Parathyroid adenoma (tissue), 2 donors: ENCODE measurements around the gene SLC39A11.

Source experiments
- H2AFZ ChIP-seq: fragments of 300-600 bp; sonication (generic); one replicate; pipeline ENCODE4 v1.7.0; 2017; ENCODE audit warnings: antibody characterized with exemption, mild to moderate bottlenecking
- H3K27ac ChIP-seq: fragments of 300-600 bp; sonication (generic); one replicate; pipeline ENCODE4 v1.7.0; 2017
- H3K27me3 ChIP-seq: fragments of 300-600 bp; sonication (generic); one replicate; pipeline ENCODE4 v1.7.0; 2017; ENCODE audit warnings: low read length; ENCODE audit not compliant: control insufficient read depth, insufficient read depth
- H3K36me3 ChIP-seq: fragments of 300-600 bp; sonication (generic); one replicate; pipeline ENCODE4 v1.7.0; 2017; ENCODE audit warnings: low read length; ENCODE audit not compliant: control insufficient read depth, insufficient read depth
- H3K4me1 ChIP-seq: fragments of 300-600 bp; sonication (generic); one replicate; pipeline ENCODE4 v1.7.0; 2017; ENCODE audit warnings: control low read depth
- H3K4me2 ChIP-seq: fragments of 300-600 bp; sonication (generic); one replicate; pipeline ENCODE4 v1.7.0; 2017; ENCODE audit warnings: low read length
- H3K4me3 ChIP-seq: fragments of 300-600 bp; sonication (generic); one replicate; pipeline ENCODE4 v1.7.0; 2017; ENCODE audit warnings: low read depth, low read length
- H3K79me2 ChIP-seq: fragments of 300-600 bp; sonication (generic); one replicate; pipeline ENCODE4 v1.7.0; 2017; ENCODE audit warnings: control low read depth
- H3K9ac ChIP-seq: fragments of 300-600 bp; sonication (generic); one replicate; pipeline ENCODE4 v1.7.0; 2017; ENCODE audit warnings: mild to moderate bottlenecking
- H3K9me3 ChIP-seq: fragments of 300-600 bp; sonication (generic); one replicate; pipeline ENCODE4 v1.7.0; 2017; ENCODE audit warnings: low read length; ENCODE audit not compliant: control insufficient read depth
- CTCF ChIP-seq: fragments of 300-600 bp; sonication (generic); IDR thresholded peaks from one replicate; pipeline ENCODE4 v1.7.0; 2017; ENCODE audit warnings: antibody characterized with exemption, mild to moderate bottlenecking
- donor health status: primary hyperparathyroidism.

SLC39A11 gene

GRCh38 chr17:72928454-72929136, 163.9 kb downstream of the SLC39A11 start:
- Histone ChIP-seq H2AFZ (no peak overlapping the region), H3K9me3 (no peaks in the 10 kb centered on the region), H3K9ac (no peak overlapping the region), H3K4me1 (no peaks in the 10 kb centered on the region), H3K27ac (no peak overlapping the region), H3K4me3 (no peak overlapping the region), H3K4me2 (no peak overlapping the region), H3K27me3 (no peaks in the 10 kb centered on the region), H3K79me2 (no peaks in the 10 kb centered on the region), H3K36me3 (no peaks in the 10 kb centered on the region)
- no peak for TF ChIP-seq CTCF

GRCh38 chr17:72927760-72928159, 164.7 kb downstream of the SLC39A11 start:
- Histone ChIP-seq H3K79me2 (no peaks in the 10 kb centered on the region), H3K4me2 (no peak overlapping the region), H3K36me3 (no peaks in the 10 kb centered on the region), H3K27me3 (no peaks in the 10 kb centered on the region), H3K4me3 (no peak overlapping the region), H3K4me1 (no peaks in the 10 kb centered on the region), H3K9me3 (no peaks in the 10 kb centered on the region), H3K27ac (no peak overlapping the region), H2AFZ (no peak overlapping the region), H3K9ac (no peak overlapping the region)
- TF ChIP-seq CTCF: no peak

GRCh38 chr17:72927146-72927545, 165.3 kb downstream of the SLC39A11 start:
- Histone ChIP-seq H3K27ac (no peak overlapping the region), H3K4me3 (no peak overlapping the region), H3K27me3 (no peaks in the 10 kb centered on the region), H3K4me2 (no peak overlapping the region), H3K9ac (no peak overlapping the region), H3K4me1 (no peaks in the 10 kb centered on the region), H2AFZ (no peak overlapping the region), H3K36me3 (no peaks in the 10 kb centered on the region), H3K9me3 (no peaks in the 10 kb centered on the region), H3K79me2 (no peaks in the 10 kb centered on the region)
- TF ChIP-seq CTCF: no peak

GRCh38 chr17:72926171-72926570, 166.3 kb downstream of the SLC39A11 start:
- no peak overlapping the region for H2AFZ ChIP-seq
- H3K36me3 ChIP-seq: no peaks in the 10 kb centered on the region
- H3K27ac ChIP-seq: no peak overlapping the region
- H3K4me2 ChIP-seq: no peak overlapping the region
- H3K4me3 ChIP-seq: no peak overlapping the region
- H3K9me3 ChIP-seq: no peaks in the 10 kb centered on the region
- no peak for TF ChIP-seq CTCF
- no peaks in the 10 kb centered on the region for H3K4me1 ChIP-seq
- no peak overlapping the region for H3K9ac ChIP-seq
- H3K27me3 ChIP-seq: no peaks in the 10 kb centered on the region
- H3K79me2 ChIP-seq: no peaks in the 10 kb centered on the region

GRCh38 chr17:72924196-72924595, 168.3 kb downstream of the SLC39A11 start:
- H3K27ac ChIP-seq: no peak overlapping the region
- H2AFZ ChIP-seq: no peak overlapping the region
- H3K4me2 ChIP-seq: no peak overlapping the region
- H3K27me3 ChIP-seq: no peaks in the 10 kb centered on the region
- TF ChIP-seq CTCF: no peak
- no peaks in the 10 kb centered on the region for H3K4me1 ChIP-seq
- no peaks in the 10 kb centered on the region for H3K79me2 ChIP-seq
- no peaks in the 10 kb centered on the region for H3K36me3 ChIP-seq
- H3K9ac ChIP-seq: no peak overlapping the region
- no peaks in the 10 kb centered on the region for H3K9me3 ChIP-seq
- H3K4me3 ChIP-seq: no peak overlapping the region
